Endodermal cell (in vitro differentiated cells): ENCODE results near the gene DLG1. TPM values are rescaled to one million over a fixed set of nuclear protein-coding genes. Genes with fewer than 3 reads are reported as not detected.

Experiments
- DNase-seq: peaks from one replicate; pipeline ENCODE4 v3.0.0-alpha.2; 2017
- H3K27ac ChIP-seq: 2 replicates; pipeline ENCODE4 v1.5.1; 2013; ENCODE audit warnings: mild to moderate bottlenecking, low read depth, low read length, moderate library complexity
- H3K27me3 ChIP-seq: 2 replicates; pipeline ENCODE4 v1.6.1; 2013; ENCODE audit warnings: mild to moderate bottlenecking, low read length, moderate library complexity; ENCODE audit not compliant: insufficient read depth, control insufficient read depth, poor library complexity, severe bottlenecking
- H3K36me3 ChIP-seq: 2 replicates; pipeline ENCODE4 v1.7.0; 2013; ENCODE audit warnings: mild to moderate bottlenecking, low read length, moderate library complexity; ENCODE audit not compliant: control insufficient read depth, insufficient read depth
- H3K4me1 ChIP-seq: one replicate; pipeline ENCODE4 v1.7.0; 2013; ENCODE audit warnings: low read length; ENCODE audit not compliant: control insufficient read depth, insufficient read depth
- H3K4me3 ChIP-seq: 2 replicates; pipeline ENCODE4 v1.5.1; 2013; ENCODE audit warnings: mild to moderate bottlenecking, low read length, moderate library complexity
- H3K9ac ChIP-seq: 2 replicates; pipeline ENCODE4 v1.6.1; 2013; ENCODE audit warnings: mild to moderate bottlenecking, low read length, moderate library complexity; ENCODE audit not compliant: poor library complexity, severe bottlenecking; ENCODE audit errors: extremely low read depth
- H3K9me3 ChIP-seq: 2 replicates; pipeline ENCODE4 v1.6.1; 2013; ENCODE audit warnings: mild to moderate bottlenecking, low read length, moderate library complexity; ENCODE audit not compliant: control insufficient read depth
- H3K27ac Mint-ChIP-seq: 2 replicates; pipeline ENCODE4 v1.8.0; 2020; ENCODE audit warnings: mixed read lengths
- H3K27me3 Mint-ChIP-seq: 2 replicates; pipeline ENCODE4 v1.8.0; 2021; ENCODE audit warnings: mild to moderate bottlenecking, mixed read lengths; ENCODE audit not compliant: insufficient read depth
- H3K36me3 Mint-ChIP-seq: 2 replicates; pipeline ENCODE4 v1.8.0; 2020; ENCODE audit warnings: low read depth, mixed read lengths
- H3K4me1 Mint-ChIP-seq: 2 replicates; pipeline ENCODE4 v1.8.0; 2020; ENCODE audit warnings: mixed read lengths
- H3K4me3 Mint-ChIP-seq: 2 replicates; pipeline ENCODE4 v1.8.0; 2020; ENCODE audit warnings: mild to moderate bottlenecking, moderate library complexity, mixed read lengths
- H3K9me3 Mint-ChIP-seq: 2 replicates; pipeline ENCODE4 v1.8.0; 2020; ENCODE audit warnings: mild to moderate bottlenecking, mixed read lengths
- CTCF ChIP-seq: fragments of 200-600 bp; sonication (generic); conservative IDR thresholded peaks from 2 replicates; pipeline ENCODE4 v1.5.0; 2021; ENCODE audit warnings: antibody characterized with exemption, mild to moderate bottlenecking
- WGBS, 2 experiments: methylation state at CpG; one replicate each; pipeline versions ENCODE4 v1.1.5 to v1.1.7; 2013; ENCODE audit warnings: missing lambda C conversion rate in 2 of 2, mixed read lengths in 1 of 2; ENCODE audit not compliant: insufficient coverage in 1 of 2, insufficient read length in 1 of 2; 5-methylcytosine and 5-hydroxymethylcytosine counted together
- total RNA-seq, 2 donors: library from RNA; stranded (reverse); fragmentation: NEBNext Ultra II Directional in 1 of 2; extraction: Animal tissue kit (Norgen Biotek cat#: 25700) in 1 of 2; gene quantifications; 2 replicates in 1 of 2; 3 replicates in 1 of 2; pipeline ENCODE4 v1.2.1, GENCODE V29; 2021

DLG1 gene
- total RNA-seq, 2 donors from 2014 or later: 78.7 to 96.9 TPM

- Histone ChIP-seq H3K36me3 (peaks cover 22% of the 10 kb centered on the region), H3K27me3 (no peaks in the 10 kb centered on the region), H3K9me3 (no peaks in the 10 kb centered on the region), H3K4me3 (no peak overlapping the region), H3K27ac (no peak overlapping the region), H3K4me1 (peaks cover 3% of the 10 kb centered on the region), H3K9ac (no peak overlapping the region)
- Mint-ChIP-seq H3K4me3 (no peak overlapping the region), H3K4me1 (peaks cover 17% of the 10 kb centered on the region), H3K9me3 (no peaks in the 10 kb centered on the region), H3K36me3 (peaks cover 19% of the 10 kb centered on the region), H3K27me3 (no peaks in the 10 kb centered on the region), H3K27ac (no peak overlapping the region)
- no peak for DNase-seq
- WGBS, 2 experiments: 100% methylated on average over 2 to 4 of the region's 4 CpGs
- TF ChIP-seq CTCF: no peak
These were observed 32.1 kb downstream of the DLG1 start for GRCh38 chr3:197266331-197266730.

- Mint-ChIP-seq H3K36me3 (peaks cover 17% of the 10 kb centered on the region), H3K4me3 (no peak overlapping the region), H3K27ac (no peak overlapping the region), H3K9me3 (no peaks in the 10 kb centered on the region), H3K4me1 (peaks cover 20% of the 10 kb centered on the region), H3K27me3 (no peaks in the 10 kb centered on the region)
- no peaks in the 10 kb centered on the region for H3K9me3 ChIP-seq
- H3K27me3 ChIP-seq: no peaks in the 10 kb centered on the region
- no peaks in the 10 kb centered on the region for H3K4me1 ChIP-seq
- H3K9ac ChIP-seq: no peak overlapping the region
- TF ChIP-seq CTCF: no peak
- peaks cover 25% of the 10 kb centered on the region for H3K36me3 ChIP-seq
- H3K27ac ChIP-seq: no peak overlapping the region
- no peak overlapping the region for H3K4me3 ChIP-seq
- no peak for DNase-seq
These were observed 35.7 kb downstream of the DLG1 start for GRCh38 chr3:197262709-197263108.

- Histone ChIP-seq H3K27ac (no peak overlapping the region), H3K27me3 (no peaks in the 10 kb centered on the region), H3K4me1 (no peaks in the 10 kb centered on the region), H3K36me3 (peaks cover 18% of the 10 kb centered on the region), H3K9me3 (no peaks in the 10 kb centered on the region), H3K4me3 (no peak overlapping the region), H3K9ac (no peak overlapping the region)
- H3K27me3 Mint-ChIP-seq: no peaks in the 10 kb centered on the region
- H3K27ac Mint-ChIP-seq: no peak overlapping the region
- no peak for TF ChIP-seq CTCF
- H3K9me3 Mint-ChIP-seq: no peaks in the 10 kb centered on the region
- DNase-seq: no peak
- H3K36me3 Mint-ChIP-seq: peaks cover 14% of the 10 kb centered on the region
- 97% methylated on average over 1 of the region's 1 CpG; no CpG with 5 or more reads in 1 of the 2 experiments for WGBS, 2 experiments
- H3K4me3 Mint-ChIP-seq: no peak overlapping the region
- peaks cover 32% of the 10 kb centered on the region for H3K4me1 Mint-ChIP-seq
These were observed 37.3 kb downstream of the DLG1 start for GRCh38 chr3:197261164-197261509.
